GM10266 (cell line): Measurements from ENCODE around the gene EDIL3.
"Not testable (repeated sequence)": the region's sequence is repeated elsewhere in the genome, so short reads cannot be mapped to it uniquely, and the experiment has no call there.

ENCODE experiments used
- DNase-seq: peaks from one replicate; pipeline ENCODE4 v3.0.0; 2012; ENCODE audit errors: extremely low spot score
- CTCF ChIP-seq: IDR thresholded peaks from 2 replicates; pipeline ENCODE4 v1.5.1; 2012; ENCODE audit warnings: mild to moderate bottlenecking, low read depth; ENCODE audit not compliant: control insufficient read depth, insufficient read depth; ENCODE audit errors: missing control alignments

EDIL3 gene

GRCh38 chr5:84299959-84300358 lies 84.7 kb downstream of the EDIL3 start:
- TF ChIP-seq CTCF: no peak
- DNase-seq: no peak

- DNase-seq: no peak
These were observed 86.1 kb downstream of the EDIL3 start for GRCh38 chr5:84298628-84299027.

GRCh38 chr5:84297641-84298040 lies 87.0 kb downstream of the EDIL3 start:
- DNase-seq: not testable (repeated sequence)

More at GRCh38 chr5:84298628-84299027, 86.1 kb downstream of the EDIL3 start:
- no peak for TF ChIP-seq CTCF

GRCh38 chr5:84292788-84293653 lies 91.7 kb downstream of the EDIL3 start:
- DNase-seq: no peak
- no peak for TF ChIP-seq CTCF

GRCh38 chr5:84292000-84292642 lies 92.6 kb downstream of the EDIL3 start:
- no peak for TF ChIP-seq CTCF
- DNase-seq: no peak

- no peak for TF ChIP-seq CTCF
These were observed 94.0 kb downstream of the EDIL3 start for GRCh38 chr5:84290673-84291072.

GRCh38 chr5:84290161-84290560 lies 94.5 kb downstream of the EDIL3 start:
- TF ChIP-seq CTCF: no peak
- DNase-seq: no peak

More at GRCh38 chr5:84290673-84291072, 94.0 kb downstream of the EDIL3 start:
- DNase-seq: no peak
